HG03280 (cell line): ENCODE measurements around the gene CAND1.

Source experiments
- ATAC-seq: cut with Tn5 transposase; IDR thresholded peaks from one replicate; pipeline ENCODE4 v1.9.1; 2021; ENCODE audit warnings: mild to moderate bottlenecking, moderate library complexity; ENCODE audit not compliant: unreplicated experiment

CAND1 gene

GRCh38 chr12:67280088-67280487 lies 10.9 kb downstream of the CAND1 start:
- ATAC-seq: no peak

- no peak for ATAC-seq
Measured at GRCh38 chr12:67280572-67280971, 11.4 kb downstream of the CAND1 start.

GRCh38 chr12:67284561-67284960 lies 15.4 kb downstream of the CAND1 start:
- no peak for ATAC-seq

- no peak for ATAC-seq
Measured at GRCh38 chr12:67286257-67286656, 17.1 kb downstream of the CAND1 start.

- ATAC-seq: no peak
Measured at GRCh38 chr12:67287311-67287710, 18.2 kb downstream of the CAND1 start.

- ATAC-seq: no peak
Measured at GRCh38 chr12:67288561-67288960, 19.4 kb downstream of the CAND1 start.

- no peak for ATAC-seq
Measured at GRCh38 chr12:67290378-67290777, 21.2 kb downstream of the CAND1 start.

GRCh38 chr12:67299526-67299925 lies 30.4 kb downstream of the CAND1 start:
- ATAC-seq: no peak

- ATAC-seq: no peak
Measured at GRCh38 chr12:67299926-67300325, 30.8 kb downstream of the CAND1 start.

- ATAC-seq: no peak
Measured at GRCh38 chr12:67302162-67302561, 33.0 kb downstream of the CAND1 start.

- no peak for ATAC-seq
Measured at GRCh38 chr12:67305544-67305943, 36.4 kb downstream of the CAND1 start.

GRCh38 chr12:67306712-67307111 lies 37.6 kb downstream of the CAND1 start:
- no peak for ATAC-seq

- no peak for ATAC-seq
Measured at GRCh38 chr12:67315661-67316060, 46.5 kb downstream of the CAND1 start.

- ATAC-seq: no peak
Measured at GRCh38 chr12:67318786-67319185, 49.6 kb downstream of the CAND1 start.

- no peak for ATAC-seq
Measured at GRCh38 chr12:67319936-67320335, 50.8 kb downstream of the CAND1 start.

- no peak for ATAC-seq
Measured at GRCh38 chr12:67320614-67321295, 51.6 kb downstream of the CAND1 start.

GRCh38 chr12:67322580-67322979 lies 53.4 kb downstream of the CAND1 start:
- ATAC-seq: no peak

GRCh38 chr12:67323007-67323406 lies 53.8 kb downstream of the CAND1 start:
- no peak for ATAC-seq

GRCh38 chr12:67326637-67327036 lies 57.5 kb downstream of the CAND1 start:
- ATAC-seq: no peak

GRCh38 chr12:67327466-67327865 lies 58.3 kb downstream of the CAND1 start:
- ATAC-seq: no peak

GRCh38 chr12:67331123-67331522 lies 62.0 kb downstream of the CAND1 start:
- no peak for ATAC-seq

- no peak for ATAC-seq
Measured at GRCh38 chr12:67331828-67332227, 62.7 kb downstream of the CAND1 start.

- no peak for ATAC-seq
Measured at GRCh38 chr12:67333649-67334048, 64.5 kb downstream of the CAND1 start.
